Stimulated activated CD4-positive, alpha-beta T cell treated with anti-CD3 and anti-CD28 coated beads, Interleukin-15, amount 100 ng/mL, for 1 hour (primary cell): Measurements from ENCODE around the gene EHMT1.
"Not testable (repeated sequence)": the region's sequence is repeated elsewhere in the genome, so short reads cannot be mapped to it uniquely, and the experiment has no call there.

Experiments used
- DNase-seq, 2 donors: peaks; one replicate each; pipeline ENCODE4 v3.0.0-alpha.2; 2020; ENCODE audit warnings: low read depth in 1 of 2, low spot score in 1 of 2

EHMT1 gene

GRCh38 chr9:137880160-137880975 is 261.6 kb downstream of the EHMT1 start:
- DNase-seq: no peak

DNA sequence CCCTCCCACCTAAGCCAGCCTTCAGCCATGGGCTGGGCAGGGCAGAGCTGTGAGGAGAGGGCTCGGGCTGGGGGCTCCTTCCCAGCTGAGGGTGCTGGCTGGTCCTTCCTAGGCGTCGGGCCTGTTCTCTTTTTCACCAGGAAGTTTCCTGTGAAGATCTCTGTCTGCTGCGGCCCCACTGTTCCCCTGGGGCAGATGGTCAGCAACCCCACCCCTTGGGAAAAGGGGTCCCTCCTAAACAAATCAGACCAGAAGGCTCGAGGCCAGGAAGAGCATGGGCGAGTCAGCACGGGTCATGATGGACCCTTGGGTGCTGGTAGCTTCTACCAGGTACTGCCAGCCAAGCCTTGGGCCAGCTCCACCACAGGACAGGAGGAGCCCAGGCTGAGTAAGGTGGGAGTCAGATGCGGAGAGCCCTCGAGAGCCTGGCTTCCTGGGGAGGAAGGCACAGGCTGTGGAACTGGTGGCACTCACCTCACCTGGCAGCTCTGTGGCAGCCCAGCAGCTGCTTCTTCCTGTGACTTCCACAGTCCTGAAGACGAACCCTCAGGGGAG is 262.2 kb downstream of the EHMT1 start:
- DNase-seq: no peak

DNA sequence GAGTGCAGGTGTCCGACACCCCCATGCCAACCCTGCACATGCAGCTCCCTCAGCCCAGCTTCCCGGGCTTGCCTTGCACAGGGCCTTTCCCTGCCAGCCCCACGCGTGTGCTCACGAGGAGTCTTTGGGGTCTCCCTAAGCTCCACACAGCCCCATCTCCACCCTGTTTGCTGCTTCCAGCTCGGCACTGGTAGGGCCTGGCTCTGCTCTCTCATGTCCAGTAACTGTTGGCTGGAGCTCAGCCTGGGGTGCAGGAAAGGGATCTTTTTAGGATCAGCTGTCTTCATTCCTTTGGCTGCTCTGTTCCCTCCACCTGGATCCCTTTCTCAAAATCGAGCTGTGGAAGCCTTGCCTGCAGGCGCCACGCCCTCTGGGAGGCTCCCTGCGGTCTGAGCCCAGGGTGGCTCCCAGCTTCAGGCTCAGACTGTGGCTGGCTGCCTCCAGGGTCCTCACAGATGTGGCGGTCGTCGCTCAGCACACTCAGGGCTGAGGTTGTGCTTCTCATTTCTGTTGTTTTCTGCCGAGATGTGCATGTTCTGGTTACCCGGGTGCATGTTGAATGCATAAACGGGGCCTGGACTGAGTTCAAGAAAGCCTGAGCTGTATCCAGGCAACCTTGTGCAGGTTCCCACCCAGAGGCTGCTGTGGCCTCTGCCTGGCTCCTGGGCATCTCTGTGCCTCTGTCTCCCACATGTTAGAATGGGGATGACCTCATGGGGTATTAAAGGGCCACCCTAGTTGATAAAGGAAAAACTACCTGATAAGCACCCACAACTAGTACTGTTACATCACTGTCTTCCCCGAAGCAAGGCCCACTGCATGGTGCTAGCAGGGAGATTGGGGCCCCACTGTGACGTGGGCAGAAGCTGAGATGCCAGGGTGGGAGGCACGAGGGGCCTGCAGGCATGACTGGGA is 263.0 kb downstream of the EHMT1 start:
- DNase-seq: no peak

- DNase-seq: no peak
Measured at GRCh38 chr9:137882506-137882821, 263.7 kb downstream of the EHMT1 start.

- not testable (repeated sequence) for DNase-seq
Measured at GRCh38 chr9:137883977-137884376, 265.2 kb downstream of the EHMT1 start.

DNA sequence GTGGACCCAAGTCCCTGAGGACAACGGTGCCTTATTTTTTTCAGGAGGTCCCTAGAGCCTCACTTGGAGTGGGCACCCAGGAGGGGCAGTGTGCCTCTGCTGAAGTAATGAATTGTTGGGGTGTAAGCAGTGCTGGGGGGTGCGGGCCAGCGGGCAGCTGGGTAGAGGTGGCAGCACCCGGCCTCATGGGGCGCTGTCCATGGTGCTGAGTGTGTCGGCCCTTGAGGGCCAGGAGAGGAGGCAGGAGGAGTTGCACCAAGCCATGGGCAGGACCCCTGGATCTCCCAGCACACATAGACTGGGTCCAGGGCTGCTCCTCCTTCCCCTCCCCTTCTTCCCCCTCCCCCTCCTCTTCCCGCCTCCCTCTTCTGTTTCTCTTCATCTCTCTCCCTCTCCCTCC is 265.7 kb downstream of the EHMT1 start:
- DNase-seq: not testable (repeated sequence)

DNA sequence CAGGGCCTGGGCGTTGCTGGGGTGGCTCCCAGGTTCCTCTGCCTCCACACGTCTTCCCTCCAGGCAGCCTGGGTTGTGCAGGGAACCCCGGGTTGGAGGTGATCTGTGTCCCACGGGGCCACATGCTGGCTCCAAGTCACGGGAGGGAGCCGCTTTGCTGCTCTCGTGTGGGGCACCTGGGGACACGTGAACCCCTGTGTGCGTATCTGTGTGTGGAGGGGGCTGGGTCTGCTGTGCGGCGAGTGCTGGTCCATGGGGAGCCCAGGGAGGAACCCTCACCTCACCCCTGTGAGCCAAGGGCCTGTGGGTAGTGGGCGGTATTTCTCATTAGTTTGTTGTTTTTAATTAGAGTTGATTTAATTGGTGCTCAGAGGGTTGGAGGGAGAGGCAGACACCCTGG is 266.3 kb downstream of the EHMT1 start:
- not testable (repeated sequence) for DNase-seq
